GM12874 (cell line): Measurements from ENCODE around the gene NME8.

Experiments used
- CTCF ChIP-seq: IDR thresholded peaks from 2 replicates; pipeline ENCODE4 v1.5.1; 2011; ENCODE audit warnings: low read depth, mild to moderate bottlenecking, control low read depth, low read length, moderate library complexity; ENCODE audit not compliant: insufficient read depth

The NME8 gene

GRCh38 chr7:37901890-37902524, 53.6 kb downstream of the NME8 start:
- no peak for TF ChIP-seq CTCF

GRCh38 chr7:37908221-37908788, 59.9 kb downstream of the NME8 start:
- TF ChIP-seq CTCF: no peak

- no peak for TF ChIP-seq CTCF
Observed at GRCh38 chr7:37912756-37913155, 64.4 kb downstream of the NME8 start.

GRCh38 chr7:37915438-37915837, 67.0 kb downstream of the NME8 start:
- no peak for TF ChIP-seq CTCF

GRCh38 chr7:37916017-37916672, 67.7 kb downstream of the NME8 start:
- no peak; the same call in 1 of the 2 replicates for TF ChIP-seq CTCF

- TF ChIP-seq CTCF: peak; percentile 69
Observed at GRCh38 chr7:37916673-37917660, 68.6 kb downstream of the NME8 start, which contains the start of gene SFRP4. SFRP4 (minus strand) TSS chr7:37916817; CDS start chr7:37916537, 280 bp downstream.
